Activated CD8-positive, alpha-beta T cell treated with anti-CD3 and anti-CD28 coated beads, Interleukin-2, amount 10 ng/mL, durations not matched to agents 7 days and 5 days (primary cell): ENCODE results near the gene INHBE. TPM values are rescaled to one million over a fixed set of nuclear protein-coding genes. Genes with fewer than 3 reads are reported as not detected.
"Not testable (repeated sequence)": the region's sequence is repeated elsewhere in the genome, so short reads cannot be mapped to it uniquely, and the experiment has no call there.

Experiments used
- ATAC-seq: fragments of 150-1000 bp; cut with Tn5 transposase; one replicate; pipeline ENCODE4 v1.10.0; 2021; ENCODE audit warnings: moderate library complexity
- CTCF ChIA-PET: fragments of 350-600 bp; sonication (Branson Sonifier 250); formaldehyde crosslinking; loops from one replicate; lab custom pipeline; 2021; ENCODE audit warnings: antibody characterized with exemption; lab: Charles Lee
- POLR2A ChIA-PET: fragments of 350-600 bp; sonication (Branson Sonifier 250); formaldehyde crosslinking; loops from one replicate; lab custom pipeline; 2021; ENCODE audit warnings: antibody characterized with exemption; lab: Charles Lee
- DNase-seq: peaks from one replicate; pipeline ENCODE4 v3.0.0-alpha.2; 2020
- H3K27ac Mint-ChIP-seq: one replicate; pipeline ENCODE4 v1.8.0; 2021; ENCODE audit warnings: mild to moderate bottlenecking, mixed read lengths
- H3K27me3 Mint-ChIP-seq: one replicate; pipeline ENCODE4 v1.8.0; 2021; ENCODE audit warnings: low read depth, mixed read lengths
- H3K36me3 Mint-ChIP-seq: one replicate; pipeline ENCODE4 v1.8.0; 2021; ENCODE audit warnings: low read depth, mixed read lengths
- H3K4me1 Mint-ChIP-seq: one replicate; pipeline ENCODE4 v1.8.0; 2021; ENCODE audit warnings: low read depth, mixed read lengths
- H3K4me3 Mint-ChIP-seq: one replicate; pipeline ENCODE4 v1.8.0; 2021; ENCODE audit warnings: mild to moderate bottlenecking, mixed read lengths
- H3K9me3 Mint-ChIP-seq: one replicate; pipeline ENCODE4 v1.8.0; 2022; ENCODE audit warnings: mixed read lengths; ENCODE audit not compliant: insufficient read depth
- total RNA-seq, 2 experiments: library from RNA; stranded (reverse); gene quantifications; one replicate each; pipeline ENCODE4 v1.2.3, GENCODE V29; 2021

INHBE gene, protein sequence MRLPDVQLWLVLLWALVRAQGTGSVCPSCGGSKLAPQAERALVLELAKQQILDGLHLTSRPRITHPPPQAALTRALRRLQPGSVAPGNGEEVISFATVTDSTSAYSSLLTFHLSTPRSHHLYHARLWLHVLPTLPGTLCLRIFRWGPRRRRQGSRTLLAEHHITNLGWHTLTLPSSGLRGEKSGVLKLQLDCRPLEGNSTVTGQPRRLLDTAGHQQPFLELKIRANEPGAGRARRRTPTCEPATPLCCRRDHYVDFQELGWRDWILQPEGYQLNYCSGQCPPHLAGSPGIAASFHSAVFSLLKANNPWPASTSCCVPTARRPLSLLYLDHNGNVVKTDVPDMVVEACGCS
- not detected for total RNA-seq

DNA sequence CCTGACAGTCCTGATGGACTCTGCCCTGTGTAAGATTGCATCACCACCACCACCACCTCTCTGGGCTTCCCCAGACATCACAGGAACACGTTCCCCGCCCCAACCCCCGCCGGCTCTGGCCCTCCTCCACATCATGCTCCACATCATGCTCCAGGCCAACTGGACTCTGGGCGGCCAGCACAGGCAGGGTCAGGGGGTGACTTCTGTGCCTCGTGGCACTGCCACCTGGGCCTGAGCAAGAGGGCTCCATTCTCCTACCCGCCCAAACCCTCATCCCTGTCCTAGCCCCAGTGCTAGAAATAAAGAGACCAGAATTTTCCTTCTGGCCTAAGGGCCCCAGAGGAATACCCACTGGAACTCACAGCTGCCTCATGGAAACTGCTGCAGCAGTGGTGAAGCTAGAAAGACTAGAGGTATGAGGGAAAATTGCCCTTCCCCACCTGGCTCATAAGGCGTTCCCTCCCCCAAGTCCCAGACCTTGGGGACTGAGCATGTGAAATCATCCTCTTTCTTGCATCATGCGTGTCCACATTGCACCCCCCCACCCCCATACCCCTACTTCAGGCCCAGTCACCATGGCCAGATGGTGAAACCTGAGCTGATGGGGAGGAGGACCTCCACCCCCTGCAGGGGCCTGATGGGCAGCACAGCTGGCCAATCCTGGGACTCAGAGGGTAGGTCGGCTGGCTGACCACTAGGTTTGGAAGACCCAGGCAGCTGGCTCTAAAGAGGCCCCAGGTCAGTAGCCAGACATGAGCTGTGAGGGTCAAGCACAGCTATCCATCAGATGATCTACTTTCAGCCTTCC, at the start of gene INHBE:
Gene INHBE, plus strand, starts transcription at position 742 of the 808 bp plus-strand sequence. CDS start 230 bp downstream, outside the sequence.
- Mint-ChIP-seq H3K36me3 (no peaks in the 10 kb centered on the region), H3K27ac (peak within 1 kb of the TSS; percentile 74), H3K27me3 (no peaks in the 10 kb centered on the region), H3K4me1 (peaks cover 45% of the 10 kb centered on the region), H3K4me3 (peak within 1 kb of the TSS; percentile 65), H3K9me3 (no peaks in the 10 kb centered on the region)
- CTCF ChIA-PET = interaction anchor here (0.8 to 7.1 kb wide), 35 partner anchors 9 to 241 kb away, joined by 3 to 145 read pairs (median 5); partner anchors contain the start of genes ARHGAP9, INHBC and SHMT2
- no peak for DNase-seq
- POLR2A ChIA-PET = interaction anchor here (1.0 kb wide), 1 partner anchor 25 kb away, joined by 3 read pairs; no protein-coding TSS in a partner anchor
- no peak for ATAC-seq

DNA sequence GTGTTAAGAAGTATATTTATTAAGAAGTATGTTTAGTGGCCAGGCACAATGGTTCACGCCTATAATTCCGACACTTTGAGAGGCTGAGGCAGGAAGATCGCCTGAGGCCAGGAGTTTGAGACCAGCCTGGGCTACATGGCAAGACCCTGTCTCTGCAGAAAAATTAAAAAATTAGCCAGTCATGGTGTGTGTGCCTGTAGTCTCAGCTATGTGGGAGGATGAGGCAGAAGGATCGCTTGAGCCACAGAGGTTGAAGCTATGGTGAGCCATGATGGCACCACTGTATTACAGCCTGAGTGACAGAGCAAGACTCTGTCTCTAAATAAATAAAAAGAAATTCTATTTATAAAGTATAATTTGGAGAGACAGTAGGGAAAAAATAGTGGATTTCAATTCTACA, 44.6 kb upstream of the INHBE start:
- CTCF ChIA-PET = interaction anchor here (0.9 to 1.7 kb wide), 7 partner anchors 9 to 103 kb away, joined by 3 to 7 read pairs (median 4); partner anchors contain the start of gene GLI1
- Mint-ChIP-seq H3K4me3 (no peak overlapping the region), H3K9me3 (no peaks in the 10 kb centered on the region), H3K4me1 (no peaks in the 10 kb centered on the region), H3K36me3 (peaks cover 4% of the 10 kb centered on the region), H3K27me3 (no peaks in the 10 kb centered on the region), H3K27ac (no peak overlapping the region)
- POLR2A ChIA-PET = interaction anchor here (1.0 kb wide), 1 partner anchor 20 kb away, joined by 3 read pairs; no protein-coding TSS in a partner anchor
- ATAC-seq (no peak), DNase-seq (no peak)

DNA sequence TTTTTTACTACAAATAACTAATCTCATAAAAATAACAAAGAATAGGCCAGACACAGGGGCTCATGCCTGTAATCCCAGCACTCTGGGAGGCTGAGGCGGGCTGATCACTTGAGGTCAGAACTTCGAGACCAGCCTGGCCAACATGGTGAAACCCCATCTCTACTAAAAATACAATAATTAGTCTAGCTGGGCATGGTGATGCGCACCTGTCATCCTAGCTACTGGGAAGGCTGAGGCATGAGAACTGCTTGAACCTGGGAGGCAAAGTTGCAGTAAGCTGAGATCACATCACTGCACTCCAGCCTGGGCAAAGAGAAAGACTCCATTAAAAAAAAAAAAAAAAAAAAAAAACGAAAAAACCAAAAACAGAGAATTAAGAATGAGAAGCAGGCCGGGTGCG, 40.9 kb upstream of the INHBE start:
- H3K27ac Mint-ChIP-seq, H3K4me1 Mint-ChIP-seq, H3K9me3 Mint-ChIP-seq, H3K27me3 Mint-ChIP-seq, H3K4me3 Mint-ChIP-seq, POLR2A ChIA-PET, DNase-seq, ATAC-seq, H3K36me3 Mint-ChIP-seq: not testable (repeated sequence)
- CTCF ChIA-PET = interaction anchor here (0.9 to 1.3 kb wide), 2 partner anchors 8 to 44 kb away, joined by 3 to 4 read pairs; no protein-coding TSS in a partner anchor

DNA sequence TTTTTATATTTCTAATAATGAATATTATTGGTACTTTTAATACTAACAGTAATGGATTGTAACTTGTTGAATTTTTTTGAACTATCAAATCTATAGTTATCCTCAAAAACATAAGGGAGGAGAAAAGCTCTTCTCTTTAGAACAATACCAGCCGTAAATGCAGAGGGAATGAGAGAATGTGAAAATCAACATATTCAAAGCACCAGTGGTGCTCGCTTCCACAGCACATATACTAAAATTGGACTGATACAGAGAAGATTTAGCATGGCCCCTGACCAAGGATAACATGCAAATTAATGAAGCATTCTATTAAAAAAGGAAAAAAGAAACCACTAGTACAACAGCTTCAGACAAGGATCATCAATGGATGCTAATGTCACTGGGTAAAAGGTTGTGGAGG, 40.0 kb upstream of the INHBE start:
- no peak for ATAC-seq
- Mint-ChIP-seq H3K4me1 (no peaks in the 10 kb centered on the region), H3K27me3 (no peaks in the 10 kb centered on the region), H3K9me3 (no peaks in the 10 kb centered on the region), H3K4me3 (no peak overlapping the region), H3K36me3 (peaks cover 3% of the 10 kb centered on the region), H3K27ac (no peak overlapping the region)
- no peak for DNase-seq
- CTCF ChIA-PET = interaction anchor here (0.7 to 1.3 kb wide), 2 partner anchors 9 to 303 kb away, joined by 3 to 4 read pairs; no protein-coding TSS in a partner anchor
- POLR2A ChIA-PET = no interaction called here

DNA sequence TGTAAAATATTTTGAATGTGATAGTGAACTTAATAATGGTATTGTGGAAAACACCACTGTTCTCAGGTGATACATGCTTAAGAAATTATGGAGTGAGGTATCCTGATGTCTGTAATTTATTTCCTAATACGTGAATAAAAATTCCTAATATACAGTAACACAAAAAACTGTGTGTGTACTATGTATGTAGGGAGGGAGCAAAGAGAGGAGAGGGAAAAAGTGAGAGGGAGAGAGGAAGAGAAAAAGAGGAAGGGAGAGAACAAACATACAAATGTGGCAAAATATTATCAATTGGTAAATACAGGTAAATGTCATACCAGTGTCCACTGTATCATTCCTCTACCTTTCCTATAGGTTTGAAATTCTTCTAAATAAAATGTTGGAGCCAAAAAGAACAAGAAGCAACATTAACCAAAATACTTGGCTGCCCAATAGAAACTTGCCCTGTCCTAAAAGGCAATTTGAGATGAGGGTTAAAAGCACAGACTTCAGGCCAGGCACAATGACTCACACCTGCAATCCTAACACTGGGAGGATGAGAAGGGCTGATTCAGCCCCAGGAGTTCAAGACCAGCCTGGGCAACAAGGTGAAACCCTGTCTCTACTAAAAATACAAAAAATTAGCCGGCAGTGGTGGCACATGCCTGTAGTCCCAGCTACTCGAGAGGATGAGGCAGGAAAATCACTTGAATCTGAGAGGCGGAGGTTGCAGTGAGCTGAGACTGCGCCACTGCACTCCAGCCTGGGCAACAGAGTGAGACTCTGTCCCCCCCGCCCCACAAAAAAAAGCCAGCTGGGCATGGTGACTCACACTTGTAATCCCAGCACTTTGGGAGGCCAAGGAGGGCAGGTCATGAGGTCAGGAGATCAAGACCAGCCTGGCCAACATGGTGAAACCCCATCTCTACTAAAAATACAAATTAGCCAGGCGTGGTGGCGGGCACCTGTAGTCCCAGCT, 38.8 kb upstream of the INHBE start:
- no peak for DNase-seq
- Mint-ChIP-seq H3K27ac (no peak overlapping the region), H3K4me3 (no peak overlapping the region), H3K4me1 (no peaks in the 10 kb centered on the region), H3K27me3 (no peaks in the 10 kb centered on the region), H3K9me3 (no peaks in the 10 kb centered on the region), H3K36me3 (peaks cover 7% of the 10 kb centered on the region)
- ChIA-PET POLR2A (no interaction called here), CTCF (interaction anchor here (3.8 kb wide), 1 partner anchor 37 kb away, joined by 16 read pairs; the partner anchor contains the start of gene INHBE)
- no peak for ATAC-seq

DNA sequence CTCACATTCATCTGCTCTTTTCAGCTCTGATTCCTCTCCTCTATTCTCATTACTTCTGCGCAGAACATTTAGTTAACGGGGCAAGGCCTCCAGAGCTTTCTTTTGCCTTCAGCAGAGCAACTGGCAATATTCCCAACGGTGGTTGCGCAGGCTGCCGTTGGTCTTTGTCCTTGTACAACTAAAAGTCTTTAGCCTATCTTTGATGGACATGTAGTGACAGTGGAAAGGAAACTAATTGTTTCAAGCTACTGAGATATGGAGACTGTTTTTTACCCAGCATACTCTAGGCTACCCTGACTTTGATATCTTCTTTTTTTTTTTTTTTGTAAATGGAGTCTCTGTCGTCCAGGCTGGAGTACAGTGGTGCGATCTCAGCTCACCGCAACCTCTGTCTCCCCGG, 36.9 kb upstream of the INHBE start:
- Mint-ChIP-seq H3K36me3 (peaks cover 18% of the 10 kb centered on the region), H3K27me3 (no peaks in the 10 kb centered on the region), H3K4me1 (no peaks in the 10 kb centered on the region), H3K9me3 (no peaks in the 10 kb centered on the region), H3K27ac (no peak overlapping the region), H3K4me3 (no peak overlapping the region)
- DNase-seq (no peak), ATAC-seq (no peak)
- CTCF ChIA-PET = interaction anchor here (0.7 to 3.8 kb wide), 4 partner anchors 8 to 40 kb away, joined by 3 to 16 read pairs (median 4); partner anchors contain the start of gene INHBE
- POLR2A ChIA-PET = interaction anchor here (0.7 kb wide), 1 partner anchor 12 kb away, joined by 4 read pairs; no protein-coding TSS in a partner anchor

DNA sequence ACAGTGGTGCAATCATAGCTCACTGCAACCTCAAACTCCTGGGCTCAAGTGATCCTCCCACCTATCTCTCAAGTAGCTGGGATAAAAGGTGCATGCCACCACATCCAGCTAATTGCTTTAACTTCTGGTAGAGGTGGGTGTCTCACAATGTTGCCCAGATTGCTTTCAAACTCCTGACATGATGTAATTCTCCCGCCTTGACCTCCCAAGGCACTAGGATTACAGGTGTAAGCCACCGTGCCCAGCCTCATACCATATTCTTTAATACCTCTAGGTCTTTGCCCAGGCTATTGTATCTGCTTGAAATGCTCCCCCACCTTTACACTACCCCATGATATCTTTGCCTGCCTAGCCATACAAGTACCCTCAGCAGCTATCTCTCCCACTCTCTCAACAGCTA, 35.6 kb upstream of the INHBE start:
- Mint-ChIP-seq H3K4me1 (no peaks in the 10 kb centered on the region), H3K27ac (no peak overlapping the region), H3K4me3 (no peak overlapping the region), H3K27me3 (no peaks in the 10 kb centered on the region), H3K36me3 (peaks cover 20% of the 10 kb centered on the region), H3K9me3 (no peaks in the 10 kb centered on the region)
- ChIA-PET CTCF (interaction anchor here (1.6 to 3.8 kb wide), 2 partner anchors 10 to 34 kb away, joined by 4 to 16 read pairs; partner anchors contain the start of gene INHBE), POLR2A (interaction anchor here (0.7 kb wide), 1 partner anchor 160 kb away, joined by 3 read pairs; no protein-coding TSS in a partner anchor)
- ATAC-seq (no peak), DNase-seq (no peak)

DNA sequence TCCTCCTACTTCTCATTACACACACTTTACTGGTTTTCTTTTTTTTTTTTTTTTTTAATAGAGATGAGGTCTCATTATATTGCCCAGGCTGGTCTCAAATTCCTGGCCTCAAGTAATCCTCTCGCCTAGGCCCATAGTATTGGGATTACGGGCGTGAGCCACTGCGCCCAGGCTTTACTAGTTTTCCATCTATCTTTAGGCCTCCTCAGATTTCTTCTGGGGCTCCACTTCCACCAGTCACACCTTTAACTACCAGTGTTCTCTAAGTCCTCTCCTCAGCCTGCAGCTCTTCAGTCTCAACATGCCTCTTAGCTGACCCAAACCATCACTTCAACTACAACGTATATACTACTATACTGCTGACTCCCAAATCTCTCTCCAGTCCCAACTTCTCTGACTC, 34.6 kb upstream of the INHBE start:
- ATAC-seq = no peak
- Mint-ChIP-seq H3K36me3 (peaks cover 22% of the 10 kb centered on the region), H3K27me3 (no peaks in the 10 kb centered on the region), H3K4me3 (no peak overlapping the region), H3K9me3 (no peaks in the 10 kb centered on the region), H3K4me1 (no peaks in the 10 kb centered on the region), H3K27ac (no peak overlapping the region)
- no peak for DNase-seq
- CTCF ChIA-PET = no interaction called here
- POLR2A ChIA-PET = interaction anchor here (0.7 kb wide), 1 partner anchor 14 kb away, joined by 3 read pairs; the partner anchor contains the start of gene INHBC

DNA sequence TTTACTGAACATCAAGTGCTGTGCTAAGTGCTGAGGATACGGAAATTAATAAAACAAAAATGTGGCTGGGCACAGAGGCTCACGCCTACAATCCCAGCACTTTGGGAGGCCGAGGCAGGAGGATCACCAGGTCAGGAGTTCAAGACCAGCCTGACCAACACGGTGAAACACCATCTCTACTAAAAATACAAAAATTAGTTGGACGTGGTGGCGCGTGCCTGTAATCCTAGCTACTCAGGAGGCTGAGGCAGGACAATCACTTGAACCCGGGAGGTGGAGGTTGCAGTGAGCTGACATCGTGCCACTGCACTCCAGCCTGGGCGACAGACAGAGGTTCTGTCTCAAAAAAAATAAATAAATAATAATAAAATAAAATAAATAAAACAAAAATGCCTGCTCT, 28.2 kb upstream of the INHBE start:
- not testable (repeated sequence) for H3K27ac Mint-ChIP-seq, ATAC-seq, H3K9me3 Mint-ChIP-seq, DNase-seq, H3K4me3 Mint-ChIP-seq, H3K27me3 Mint-ChIP-seq
- peaks cover 30% of the 10 kb centered on the region for H3K36me3 Mint-ChIP-seq
- POLR2A ChIA-PET = interaction anchor here (0.6 to 0.7 kb wide), 2 partner anchors 174 to 655 kb away, joined by 3 read pairs; no protein-coding TSS in a partner anchor
- peaks cover 27% of the 10 kb centered on the region for H3K4me1 Mint-ChIP-seq
- CTCF ChIA-PET = interaction anchor here (1.1 to 1.9 kb wide), 4 partner anchors 26 to 150 kb away, joined by 3 to 5 read pairs (median 4); partner anchors contain the start of gene GLI1

DNA sequence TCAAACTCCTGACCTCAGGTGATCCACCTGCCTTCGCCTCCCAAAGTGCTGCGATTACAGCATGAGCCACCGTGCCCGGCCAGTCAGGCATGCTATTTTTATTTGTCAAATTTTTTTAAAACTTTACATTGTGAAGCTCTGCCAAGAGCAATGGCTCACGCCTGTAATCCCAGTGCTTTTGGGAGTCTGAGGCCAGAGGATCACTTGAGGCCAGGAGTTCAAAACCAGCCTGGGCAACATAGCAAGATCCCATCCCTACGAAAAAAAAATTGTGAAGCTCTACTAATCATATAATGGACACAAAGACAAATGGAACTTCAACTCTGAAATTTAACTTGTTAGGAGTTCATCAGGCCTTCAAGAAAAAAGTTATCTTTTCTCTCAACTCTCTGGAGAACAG, 26.1 kb upstream of the INHBE start:
- ChIA-PET CTCF (interaction anchor here (2.7 kb wide), 1 partner anchor 25 kb away, joined by 32 read pairs; the partner anchor contains the start of gene INHBE), POLR2A (interaction anchor here (0.6 to 1.8 kb wide), 3 partner anchors 30 to 221 kb away, joined by 3 to 12 read pairs (median 3); no protein-coding TSS in a partner anchor)
- Mint-ChIP-seq H3K4me3 (peak overlapping the region; percentile 97), H3K27me3 (no peaks in the 10 kb centered on the region), H3K36me3 (peaks cover 19% of the 10 kb centered on the region), H3K4me1 (peaks cover 29% of the 10 kb centered on the region), H3K9me3 (no peaks in the 10 kb centered on the region), H3K27ac (peak overlapping the region; percentile 58)
- DNase-seq (no peak), ATAC-seq (no peak)
